ENCODE results near the gene RERE. TPM values are rescaled to one million over a fixed set of nuclear protein-coding genes. Genes with fewer than 3 reads are reported as not detected.

Gene RERE
- total RNA-seq, 2 donors from 2014 or later: 102 to 108 TPM

DNA sequence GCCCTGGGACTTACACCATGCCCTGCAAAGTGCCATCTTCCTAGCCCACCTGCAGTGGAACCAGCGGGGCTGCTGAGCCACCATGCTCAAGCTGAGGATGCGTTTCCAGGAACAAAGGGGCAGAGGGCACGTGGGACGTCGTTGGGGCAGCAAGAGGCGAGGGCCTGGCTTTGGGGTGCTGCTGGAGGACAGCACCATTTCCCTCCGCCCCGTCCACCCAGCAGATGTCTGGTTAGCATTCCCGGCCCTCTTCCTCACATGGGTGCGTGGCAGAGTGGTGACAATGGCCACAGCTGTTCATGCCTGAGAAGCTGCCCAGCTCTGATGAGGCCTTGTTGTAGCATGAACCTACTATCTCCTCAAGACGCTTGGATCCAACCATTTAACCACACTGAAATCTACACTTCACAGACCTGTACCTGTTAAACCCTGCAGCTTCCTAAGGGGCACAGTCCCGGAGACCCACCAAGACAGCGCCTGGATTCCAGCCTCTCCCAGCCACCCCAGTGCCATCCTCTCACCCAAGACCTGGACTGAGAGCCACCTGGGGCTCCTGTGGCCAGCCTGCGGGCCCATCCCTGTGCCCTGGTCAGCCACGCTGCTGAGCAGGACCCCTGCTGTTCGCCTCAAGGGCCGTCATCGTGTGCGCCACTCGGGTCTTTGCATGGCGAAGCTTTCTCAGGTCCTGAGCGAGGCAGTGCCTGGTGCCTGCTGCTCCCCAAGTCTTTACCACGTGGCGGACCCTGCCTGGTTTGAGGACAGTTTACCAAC lies 466.3 kb downstream of the RERE start:
- Mint-ChIP-seq H3K27ac (no peak overlapping the region), H3K4me3 (no peak overlapping the region), H3K27me3 (no peaks in the 10 kb centered on the region), H3K4me1 (peaks cover 7% of the 10 kb centered on the region), H3K36me3 (ENCODE audit: low read depth) (peaks cover 2% of the 10 kb centered on the region)
- DNase-seq: no peak
- no peak for ATAC-seq
- H3K9me3 ChIP-seq (ENCODE audit: control insufficient read depth, low read length, poor library complexity, severe bottlenecking): no peaks in the 10 kb centered on the region

DNA sequence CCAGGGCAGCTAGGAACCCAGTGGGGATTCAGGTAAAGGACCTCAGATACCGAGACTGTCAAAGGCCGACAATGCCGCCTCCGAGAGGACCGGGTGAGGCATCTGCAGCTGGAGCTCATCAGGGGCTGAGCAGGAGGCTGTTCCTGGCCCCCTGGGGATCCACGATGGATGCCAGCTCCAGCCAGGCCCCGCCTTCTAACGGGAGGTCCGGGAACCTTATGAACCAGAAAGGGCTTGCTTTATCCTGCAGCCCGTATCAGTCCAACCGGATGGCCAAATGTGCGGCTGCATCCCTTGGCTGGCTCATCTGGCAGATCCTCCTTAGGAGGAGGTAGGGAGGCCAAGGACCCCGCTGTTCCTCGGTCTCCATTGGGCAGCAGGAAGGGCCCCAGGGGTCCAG lies 467.5 kb downstream of the RERE start:
- H3K4me1 Mint-ChIP-seq: peaks cover 5% of the 10 kb centered on the region
- no peak for ATAC-seq
- H3K27me3 Mint-ChIP-seq: no peaks in the 10 kb centered on the region
- H3K27ac Mint-ChIP-seq: no peak overlapping the region
- H3K9me3 ChIP-seq (ENCODE audit: control insufficient read depth, low read length, poor library complexity, severe bottlenecking): no peaks in the 10 kb centered on the region
- peaks cover 3% of the 10 kb centered on the region for H3K36me3 Mint-ChIP-seq (ENCODE audit: low read depth)
- H3K4me3 Mint-ChIP-seq: no peak overlapping the region
- DNase-seq: no peak

DNA sequence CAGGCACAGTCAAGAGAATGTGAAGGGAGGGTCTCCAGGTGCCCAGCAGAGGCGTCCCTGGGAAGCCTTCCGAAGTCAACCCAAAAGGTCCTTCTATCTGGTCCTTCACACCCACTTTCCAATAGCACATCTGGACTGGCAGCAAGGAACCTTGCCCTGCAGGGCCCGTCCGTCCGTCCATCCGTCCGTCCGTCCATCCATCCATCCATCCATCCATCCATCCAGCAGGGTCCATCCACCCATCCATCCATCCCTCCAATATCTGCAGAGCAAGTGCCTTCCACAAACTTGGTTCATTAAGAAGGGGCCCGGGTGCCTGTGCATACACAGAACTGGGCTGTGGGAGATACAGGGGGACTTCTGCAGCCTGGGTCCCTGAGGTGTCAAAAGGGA lies 468.0 kb downstream of the RERE start:
- no peak overlapping the region for H3K27ac Mint-ChIP-seq
- no peak overlapping the region for H3K4me3 Mint-ChIP-seq
- H3K27me3 Mint-ChIP-seq: no peaks in the 10 kb centered on the region
- DNase-seq: no peak
- peaks cover 9% of the 10 kb centered on the region for H3K4me1 Mint-ChIP-seq
- ATAC-seq: no peak
- peaks cover 7% of the 10 kb centered on the region for H3K36me3 Mint-ChIP-seq (ENCODE audit: low read depth)
- H3K9me3 ChIP-seq (ENCODE audit: control insufficient read depth, low read length, poor library complexity, severe bottlenecking): no peaks in the 10 kb centered on the region

DNA sequence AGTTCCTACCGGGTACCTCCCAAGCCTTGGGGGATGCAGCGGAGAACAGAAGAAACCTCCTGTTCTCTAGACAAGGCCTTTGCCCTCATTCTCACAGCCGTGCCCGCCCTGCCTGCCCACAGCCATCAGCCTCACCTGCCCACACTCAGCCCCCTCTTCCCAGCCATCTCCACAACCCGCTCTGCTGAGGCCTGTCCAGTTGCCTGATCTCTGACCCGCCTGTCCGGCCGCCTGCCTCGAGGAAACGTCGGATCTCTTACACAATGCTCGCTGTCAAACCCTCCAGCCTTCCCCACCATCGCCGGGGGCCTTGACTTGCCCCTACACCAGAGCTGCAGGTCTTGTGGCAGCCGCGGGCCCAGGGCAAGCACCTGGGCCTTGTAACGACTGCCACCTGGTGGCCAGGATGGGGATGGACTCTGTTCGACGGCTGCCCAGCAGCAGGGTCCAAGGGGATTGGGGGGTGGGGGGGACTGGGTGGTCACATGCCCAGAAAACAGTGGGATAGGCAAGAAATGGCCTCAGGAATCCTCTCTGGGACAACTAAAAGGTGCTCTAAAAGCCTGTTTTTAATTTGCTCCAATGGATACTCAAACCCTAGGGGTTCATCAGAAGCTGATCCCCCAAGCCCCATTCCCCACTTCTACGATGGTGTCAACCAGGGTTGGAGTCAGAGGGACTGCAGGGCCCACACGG lies 468.5 kb downstream of the RERE start:
- Mint-ChIP-seq H3K36me3 (ENCODE audit: low read depth) (peaks cover 8% of the 10 kb centered on the region), H3K4me1 (peaks cover 10% of the 10 kb centered on the region), H3K27ac (no peak overlapping the region), H3K27me3 (no peaks in the 10 kb centered on the region), H3K4me3 (no peak overlapping the region)
- DNase-seq (peak; percentile 57 to 66 (median 60)), ATAC-seq (peak; percentile 84)
- no peaks in the 10 kb centered on the region for H3K9me3 ChIP-seq (ENCODE audit: control insufficient read depth, low read length, poor library complexity, severe bottlenecking)

DNA sequence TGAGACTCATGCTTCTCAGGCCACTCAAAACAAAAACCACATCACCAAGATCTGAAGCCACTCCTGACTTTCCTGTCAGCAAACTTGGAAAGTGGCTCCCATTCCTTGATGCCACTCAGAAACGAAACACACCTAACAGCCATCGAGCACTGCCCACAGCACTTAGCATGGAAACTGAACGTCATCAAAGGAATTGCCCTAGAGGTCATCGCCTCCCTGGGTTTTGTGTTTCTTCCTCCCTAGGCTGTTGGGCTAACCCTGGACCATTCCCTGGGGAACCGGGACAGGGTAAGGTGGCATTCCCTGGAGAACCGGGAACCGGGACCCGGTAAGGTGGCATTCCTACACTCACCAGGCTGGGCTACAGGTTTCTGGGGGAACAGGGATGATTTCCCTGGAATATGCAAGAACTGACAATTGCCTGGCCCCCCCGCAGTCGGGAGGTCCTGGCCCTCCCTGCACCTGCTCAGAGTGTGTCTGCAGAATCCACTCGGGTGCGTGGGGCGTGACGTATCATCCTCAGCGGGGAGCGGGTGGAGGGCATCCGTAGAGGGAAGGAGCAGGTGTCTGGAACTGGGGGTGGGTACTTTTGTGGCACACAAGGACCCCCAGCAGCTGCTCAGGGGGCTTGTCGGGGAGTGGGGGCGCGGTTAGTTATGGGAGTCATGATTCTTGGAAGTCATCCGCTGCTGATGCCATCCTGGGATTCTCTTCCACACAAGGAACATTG lies 469.2 kb downstream of the RERE start:
- Mint-ChIP-seq H3K27me3 (no peaks in the 10 kb centered on the region), H3K36me3 (ENCODE audit: low read depth) (peaks cover 8% of the 10 kb centered on the region), H3K27ac (no peak overlapping the region), H3K4me1 (peaks cover 10% of the 10 kb centered on the region), H3K4me3 (no peak overlapping the region)
- DNase-seq: no peak
- no peak for ATAC-seq
- no peaks in the 10 kb centered on the region for H3K9me3 ChIP-seq (ENCODE audit: control insufficient read depth, low read length, poor library complexity, severe bottlenecking)

DNA sequence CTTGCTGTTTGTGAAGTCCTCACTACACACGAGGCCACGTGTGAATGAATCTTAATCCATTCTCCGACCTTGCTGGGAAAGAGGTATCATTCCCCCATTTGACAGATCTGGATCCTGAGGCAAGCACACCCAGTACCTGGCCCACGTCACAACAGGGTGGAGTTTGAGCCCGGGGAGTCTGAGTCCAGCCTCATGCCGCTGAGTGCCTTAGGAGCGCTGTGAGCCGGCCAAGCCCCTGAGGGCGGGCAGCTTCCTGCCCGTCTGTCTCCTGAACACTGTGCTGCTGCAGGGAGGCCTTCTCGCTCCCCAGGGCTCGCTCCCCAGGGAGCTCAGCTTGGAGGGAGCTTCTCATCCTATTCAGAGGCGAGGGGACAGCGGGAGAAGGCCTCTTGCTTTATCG lies 469.8 kb downstream of the RERE start:
- peaks cover 10% of the 10 kb centered on the region for H3K4me1 Mint-ChIP-seq
- no peak overlapping the region for H3K4me3 Mint-ChIP-seq
- no peaks in the 10 kb centered on the region for H3K9me3 ChIP-seq (ENCODE audit: control insufficient read depth, low read length, poor library complexity, severe bottlenecking)
- H3K36me3 Mint-ChIP-seq (ENCODE audit: low read depth): peaks cover 8% of the 10 kb centered on the region
- no peak overlapping the region for H3K27ac Mint-ChIP-seq
- DNase-seq (no peak), ATAC-seq (no peak)
- H3K27me3 Mint-ChIP-seq: no peaks in the 10 kb centered on the region

DNA sequence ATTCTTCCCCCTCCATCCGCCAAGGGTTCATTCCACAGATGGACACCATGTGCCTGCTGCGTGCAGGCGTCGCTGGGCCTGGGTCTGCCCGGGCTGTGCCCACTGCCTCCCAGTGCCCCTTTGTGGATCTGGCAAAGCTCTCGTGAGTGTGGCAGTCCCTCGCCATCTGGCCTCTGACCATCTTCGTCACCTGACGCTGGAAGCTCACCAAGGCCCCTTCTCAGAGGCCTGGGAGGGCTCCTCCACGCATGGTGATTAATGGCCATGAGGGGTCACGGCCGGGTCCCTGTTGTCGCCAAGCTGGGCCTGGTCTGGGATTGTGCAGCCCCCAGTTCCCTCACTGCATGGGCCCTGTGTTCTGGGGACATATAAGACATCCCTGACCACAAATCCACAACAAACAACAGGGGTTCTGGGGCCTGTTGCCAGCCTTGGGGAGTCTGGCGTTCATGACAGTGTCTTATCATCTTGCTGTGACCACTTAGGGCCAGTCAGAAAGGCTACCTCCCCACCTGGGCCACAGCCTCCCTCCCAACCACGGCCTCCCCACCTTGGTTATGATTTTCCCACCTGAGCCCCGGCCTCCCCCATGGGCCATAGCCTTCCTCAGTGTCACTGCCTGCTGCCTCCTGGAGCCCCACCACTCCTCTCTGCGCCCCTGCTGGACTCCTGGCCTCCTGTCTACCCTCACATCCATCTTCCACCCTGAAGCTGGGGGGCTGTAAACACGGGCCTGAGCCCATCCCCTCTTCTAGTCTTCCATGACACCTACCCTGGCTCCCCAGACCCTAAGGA lies 471.6 kb downstream of the RERE start:
- peaks cover 8% of the 10 kb centered on the region for H3K36me3 Mint-ChIP-seq (ENCODE audit: low read depth)
- H3K9me3 ChIP-seq (ENCODE audit: control insufficient read depth, low read length, poor library complexity, severe bottlenecking): no peaks in the 10 kb centered on the region

DNA sequence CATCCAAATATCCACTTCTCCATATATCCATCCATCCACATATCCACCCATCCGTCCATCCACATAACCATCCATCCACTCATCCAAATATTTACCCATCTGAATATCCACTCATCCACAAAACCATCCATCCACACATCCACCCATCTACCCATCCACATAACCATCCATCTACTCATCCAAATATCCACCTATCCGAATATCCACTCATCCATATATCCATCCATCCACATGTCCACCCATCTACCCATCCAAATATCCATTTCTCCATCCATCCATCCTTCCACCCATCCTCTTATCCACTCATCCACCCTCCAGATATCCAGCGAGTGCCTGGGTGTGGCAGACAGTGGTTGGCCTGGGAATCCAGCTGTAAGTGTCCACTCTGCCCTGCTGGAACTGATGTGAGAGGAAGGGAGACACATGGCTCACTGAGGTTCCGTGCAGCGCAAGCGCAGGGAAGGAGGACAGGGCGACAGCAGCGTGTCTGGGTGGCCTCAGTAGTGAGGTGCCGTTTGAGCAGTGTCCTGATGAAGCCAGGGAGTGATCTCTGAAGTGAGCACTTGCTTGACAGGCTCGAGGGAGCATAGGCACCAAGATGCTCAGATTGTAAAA lies 472.4 kb downstream of the RERE start:
- Mint-ChIP-seq H3K4me3 (no peak overlapping the region), H3K4me1 (peaks cover 10% of the 10 kb centered on the region), H3K27ac (no peak overlapping the region), H3K27me3 (no peaks in the 10 kb centered on the region), H3K36me3 (ENCODE audit: low read depth) (peaks cover 8% of the 10 kb centered on the region)
- ATAC-seq: no peak
- DNase-seq: no peak
- H3K9me3 ChIP-seq (ENCODE audit: control insufficient read depth, low read length, poor library complexity, severe bottlenecking): no peaks in the 10 kb centered on the region

More for the DNA sequence above, 471.6 kb downstream of the RERE start:
- Mint-ChIP-seq H3K4me3 (no peak overlapping the region), H3K4me1 (peaks cover 10% of the 10 kb centered on the region), H3K27ac (no peak overlapping the region), H3K27me3 (no peaks in the 10 kb centered on the region)
- no peak for ATAC-seq
- no peak for DNase-seq

DNA sequence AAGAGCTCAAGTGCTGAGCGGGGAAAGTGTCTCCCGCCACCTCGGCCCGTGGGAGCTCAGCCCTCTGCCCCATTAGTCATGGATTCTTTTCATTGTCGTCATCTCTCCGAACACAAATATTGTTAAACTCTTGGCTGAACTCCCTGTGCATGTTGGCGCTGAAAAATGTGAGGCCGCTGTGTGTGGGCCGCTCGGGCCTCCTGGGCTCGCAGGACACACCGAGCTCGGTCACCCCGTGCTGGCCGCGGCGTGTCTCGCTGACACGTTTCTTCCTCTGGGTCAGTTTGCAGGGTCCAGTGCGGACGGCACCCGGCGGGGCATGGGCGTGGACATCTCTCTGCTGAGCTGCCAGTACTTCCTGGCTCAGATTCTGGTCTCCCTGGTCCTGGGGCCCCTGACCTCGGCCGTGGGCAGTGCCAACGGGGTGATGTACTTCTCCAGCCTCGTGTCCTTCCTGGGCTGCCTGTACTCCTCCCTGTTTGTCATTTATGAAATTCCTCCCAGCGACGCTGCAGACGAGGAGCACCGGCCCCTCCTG lies 473.9 kb downstream of the RERE start:
- no peaks in the 10 kb centered on the region for H3K9me3 ChIP-seq (ENCODE audit: control insufficient read depth, low read length, poor library complexity, severe bottlenecking)
- no peak overlapping the region for H3K4me3 Mint-ChIP-seq
- ATAC-seq (no peak), DNase-seq (no peak)
- H3K36me3 Mint-ChIP-seq (ENCODE audit: low read depth): peaks cover 6% of the 10 kb centered on the region
- H3K27me3 Mint-ChIP-seq: no peaks in the 10 kb centered on the region
- H3K27ac Mint-ChIP-seq: no peak overlapping the region
- peaks cover 5% of the 10 kb centered on the region for H3K4me1 Mint-ChIP-seq

DNA sequence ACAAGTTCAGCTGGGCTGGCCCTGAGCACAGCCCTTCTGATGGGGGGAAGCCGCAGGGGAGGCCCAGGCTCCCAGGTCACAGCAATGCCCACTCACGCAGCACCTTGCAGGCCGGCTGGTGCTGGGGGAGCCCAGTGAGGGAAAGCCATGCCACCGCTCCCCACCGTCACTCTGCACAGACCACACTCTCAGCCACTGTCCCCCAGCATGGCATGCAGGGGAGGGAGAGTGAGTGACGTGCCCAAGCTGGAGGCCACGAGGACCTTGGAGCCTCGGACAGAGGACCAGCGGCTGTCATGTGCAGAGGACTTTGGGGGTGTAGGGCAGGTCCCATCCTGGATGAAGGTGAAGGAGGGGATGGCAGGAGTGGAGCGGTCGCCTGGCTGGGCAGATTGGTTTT lies 474.4 kb downstream of the RERE start:
- no peak for ATAC-seq
- no peak for DNase-seq
- H3K9me3 ChIP-seq (ENCODE audit: control insufficient read depth, low read length, poor library complexity, severe bottlenecking): no peaks in the 10 kb centered on the region
- Mint-ChIP-seq H3K4me3 (no peak overlapping the region), H3K36me3 (ENCODE audit: low read depth) (peaks cover 6% of the 10 kb centered on the region), H3K27ac (no peak overlapping the region), H3K4me1 (peaks cover 5% of the 10 kb centered on the region), H3K27me3 (no peaks in the 10 kb centered on the region)

DNA sequence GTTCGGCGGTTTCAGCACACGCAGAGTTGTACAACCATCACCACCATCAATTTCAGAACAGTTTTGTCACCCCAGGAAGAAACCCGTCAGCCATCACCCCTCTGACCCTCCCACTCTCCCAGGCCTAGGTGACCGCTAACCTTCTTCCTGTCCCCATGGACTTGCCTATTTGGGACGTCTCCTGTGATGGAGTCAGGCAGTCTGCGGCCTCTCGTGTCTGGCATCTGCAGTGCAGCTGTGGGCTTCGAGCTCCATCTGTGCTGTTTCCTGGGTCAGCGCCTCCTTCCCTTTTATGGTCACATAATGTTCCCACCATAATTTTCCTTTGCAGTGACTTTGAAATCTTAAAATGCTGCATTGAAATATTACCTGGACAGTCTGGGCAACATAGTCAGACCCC lies 475.1 kb downstream of the RERE start:
- DNase-seq: no peak
- no peaks in the 10 kb centered on the region for H3K9me3 ChIP-seq (ENCODE audit: control insufficient read depth, low read length, poor library complexity, severe bottlenecking)
- Mint-ChIP-seq H3K36me3 (ENCODE audit: low read depth) (peaks cover 8% of the 10 kb centered on the region), H3K4me1 (peaks cover 5% of the 10 kb centered on the region), H3K4me3 (no peak overlapping the region), H3K27me3 (no peaks in the 10 kb centered on the region), H3K27ac (no peak overlapping the region)
- no peak for ATAC-seq

DNA sequence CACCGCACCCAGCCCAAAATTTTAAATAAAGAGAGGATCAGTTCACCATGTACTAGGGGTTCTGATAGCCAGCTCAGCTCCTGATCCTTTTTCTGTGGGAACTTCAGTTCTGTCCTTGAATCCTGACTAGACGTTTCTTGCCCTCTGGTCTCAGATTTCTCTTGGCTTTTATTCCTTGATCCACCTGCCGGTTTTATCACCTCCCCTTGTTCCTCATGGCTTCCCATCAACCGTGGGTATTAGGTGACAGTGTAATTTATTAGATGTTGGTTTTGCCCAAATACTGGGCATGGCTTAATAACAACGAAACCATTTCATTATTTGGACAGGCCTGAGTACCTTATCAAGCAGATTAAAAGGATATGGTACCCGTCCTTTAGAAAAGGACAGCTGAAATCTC lies 477.0 kb downstream of the RERE start:
- H3K27ac Mint-ChIP-seq: no peak overlapping the region
- DNase-seq (no peak), ATAC-seq (no peak)
- H3K36me3 Mint-ChIP-seq (ENCODE audit: low read depth): peaks cover 8% of the 10 kb centered on the region
- peaks cover 5% of the 10 kb centered on the region for H3K4me1 Mint-ChIP-seq
- no peaks in the 10 kb centered on the region for H3K27me3 Mint-ChIP-seq
- no peaks in the 10 kb centered on the region for H3K9me3 ChIP-seq (ENCODE audit: control insufficient read depth, low read length, poor library complexity, severe bottlenecking)
- no peak overlapping the region for H3K4me3 Mint-ChIP-seq
